ENCODE measurements around the gene TEX11. TPM values are rescaled to one million over a fixed set of nuclear protein-coding genes. Genes with fewer than 3 reads are reported as not detected.
"Not testable (repeated sequence)": the region's sequence is repeated elsewhere in the genome, so short reads cannot be mapped to it uniquely, and the experiment has no call there.

The TEX11 gene
- total and polyA plus RNA-seq, 5 experiments from 2014 or later: not detected

- DNase-seq (no peak), ATAC-seq (no peak)
- H3K9me3 Mint-ChIP-seq: peaks cover 0 to 8% (median 0%) of the 10 kb centered on the region in 9 donors
- peaks cover 0 to 5% (median 0%) of the 10 kb centered on the region in 3 donors for H3K36me3 Mint-ChIP-seq
- H3K27ac Mint-ChIP-seq: no peak overlapping the region
- POLR2A ChIA-PET: no interaction called here
- H3K4me1 Mint-ChIP-seq: no peaks in the 10 kb centered on the region
- H3K4me3 Mint-ChIP-seq: no peak overlapping the region
- no peaks in the 10 kb centered on the region for H3K27me3 Mint-ChIP-seq
Measured at GRCh38 chrX:70834589-70834988, 73.9 kb downstream of the TEX11 start.

DNA sequence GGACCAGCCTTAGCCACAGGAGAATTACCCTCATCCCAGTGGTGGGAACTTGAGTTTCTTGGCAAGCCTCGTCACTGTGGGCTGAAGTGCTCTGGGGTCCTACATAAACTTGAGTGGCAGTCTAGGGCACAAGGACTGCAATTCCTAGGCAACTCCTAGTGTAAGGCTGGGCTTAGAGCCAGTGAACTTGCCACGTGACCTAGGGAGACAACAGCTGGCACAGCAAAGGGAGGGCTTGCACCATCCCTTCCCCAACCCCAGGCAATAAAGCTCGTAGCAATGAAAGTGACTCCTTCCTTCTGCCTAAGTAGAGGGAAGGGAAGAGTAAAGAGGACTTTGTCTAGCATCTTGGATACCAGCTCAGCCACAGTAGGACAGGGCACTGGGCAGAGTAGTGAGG, 81.8 kb downstream of the TEX11 start:
- H3K4me1 Mint-ChIP-seq: no peaks in the 10 kb centered on the region
- no peak overlapping the region for H3K4me3 Mint-ChIP-seq
- peaks cover 0 to 2% (median 0%) of the 10 kb centered on the region in 9 donors for H3K9me3 Mint-ChIP-seq

DNA sequence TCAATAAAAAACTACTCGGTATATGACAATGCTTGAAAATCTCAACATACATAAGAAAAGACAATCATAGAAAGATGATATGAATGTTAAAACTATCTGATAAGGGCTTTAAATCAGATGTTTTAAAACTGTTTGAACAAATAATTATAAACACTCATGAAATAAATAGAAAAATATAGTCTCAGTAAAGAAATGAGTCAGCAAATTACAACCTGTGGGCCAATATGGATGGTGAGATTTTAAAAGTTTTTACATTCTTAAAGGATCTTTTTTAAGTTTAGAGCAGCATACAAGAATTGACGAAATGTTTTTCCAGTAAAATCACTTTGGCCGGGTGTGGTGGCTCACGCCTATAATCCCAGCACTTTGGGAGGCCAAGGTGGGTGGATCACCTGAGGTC, 83.1 kb downstream of the TEX11 start:
- no peak for DNase-seq
- Mint-ChIP-seq H3K4me1 (no peaks in the 10 kb centered on the region), H3K27ac (peak overlapping the region in 1 of 10 donors; percentile 34), H3K9me3 (peaks cover 0 to 2% (median 0%) of the 10 kb centered on the region in 9 donors), H3K27me3 (peaks cover 0 to 5% (median 0%) of the 10 kb centered on the region in 5 donors), H3K4me3 (no peak overlapping the region), H3K36me3 (peaks cover 0 to 2% (median 0%) of the 10 kb centered on the region in 3 donors)
- ATAC-seq: no peak
- POLR2A ChIA-PET: no interaction called here

More for the DNA sequence above, 81.8 kb downstream of the TEX11 start:
- ATAC-seq (no peak), DNase-seq (no peak)
- H3K36me3 Mint-ChIP-seq: peaks cover 0 to 2% (median 0%) of the 10 kb centered on the region in 3 donors
- H3K27me3 Mint-ChIP-seq: peaks cover 0 to 5% (median 0%) of the 10 kb centered on the region in 5 donors
- H3K27ac Mint-ChIP-seq: no peak overlapping the region
- POLR2A ChIA-PET: no interaction called here

- ATAC-seq (no peak), DNase-seq (no peak)
- Mint-ChIP-seq H3K27ac (no peak overlapping the region), H3K4me1 (peaks cover 0 to 6% (median 0%) of the 10 kb centered on the region in 4 donors), H3K27me3 (peaks cover 0 to 8% (median 1%) of the 10 kb centered on the region in 5 donors), H3K4me3 (peak overlapping the region in 1 of 10 donors; percentile 15), H3K9me3 (peaks cover 0 to 7% (median 0%) of the 10 kb centered on the region in 9 donors), H3K36me3 (no peaks in the 10 kb centered on the region)
- POLR2A ChIA-PET: no interaction called here
Measured at GRCh38 chrX:70808942-70809940, 99.3 kb downstream of the TEX11 start.

- DNase-seq (no peak), ATAC-seq (no peak)
- peaks cover 0 to 5% (median 0%) of the 10 kb centered on the region in 9 donors for H3K9me3 Mint-ChIP-seq
- H3K4me1 Mint-ChIP-seq: peaks cover 0 to 6% (median 0%) of the 10 kb centered on the region in 4 donors
- POLR2A ChIA-PET: no interaction called here
- H3K4me3 Mint-ChIP-seq: no peak overlapping the region
- H3K27me3 Mint-ChIP-seq: peaks cover 0 to 10% (median 0%) of the 10 kb centered on the region in 5 donors
- no peak overlapping the region for H3K27ac Mint-ChIP-seq
- H3K36me3 Mint-ChIP-seq: no peaks in the 10 kb centered on the region
Measured at GRCh38 chrX:70806081-70806480, 102.4 kb downstream of the TEX11 start.

DNA sequence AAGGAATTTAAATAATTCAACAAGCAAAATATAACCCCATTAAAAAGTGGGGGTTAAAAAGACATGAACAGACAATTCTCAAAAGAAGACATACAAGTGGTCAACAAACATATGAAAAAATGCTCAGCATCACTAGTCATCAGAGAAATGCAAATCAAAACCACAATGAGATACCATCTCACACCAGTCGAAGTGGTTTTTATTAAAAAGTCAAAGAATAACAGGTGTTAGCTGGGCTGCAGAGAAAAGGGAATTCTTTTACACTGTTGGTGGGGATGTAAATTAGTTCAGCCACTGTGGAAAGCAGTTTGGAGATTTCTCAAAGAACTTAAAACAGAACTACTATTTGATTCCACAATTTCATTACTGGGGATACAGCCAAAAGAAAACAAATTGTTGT, 111.8 kb downstream of the TEX11 start:
- H3K4me3 Mint-ChIP-seq, POLR2A ChIA-PET, H3K36me3 Mint-ChIP-seq, H3K9me3 Mint-ChIP-seq, ATAC-seq, H3K4me1 Mint-ChIP-seq, DNase-seq, H3K27ac Mint-ChIP-seq, H3K27me3 Mint-ChIP-seq: not testable (repeated sequence)

GRCh38 chrX:70774223-70774622, 134.3 kb downstream of the TEX11 start:
- Mint-ChIP-seq H3K36me3 (no peaks in the 10 kb centered on the region), H3K27ac (no peak overlapping the region), H3K4me3 (no peak overlapping the region), H3K27me3 (no peaks in the 10 kb centered on the region), H3K4me1 (no peaks in the 10 kb centered on the region), H3K9me3 (peaks cover 0 to 2% (median 0%) of the 10 kb centered on the region in 9 donors)
- ATAC-seq: no peak
- DNase-seq: no peak
- POLR2A ChIA-PET: no interaction called here

DNA sequence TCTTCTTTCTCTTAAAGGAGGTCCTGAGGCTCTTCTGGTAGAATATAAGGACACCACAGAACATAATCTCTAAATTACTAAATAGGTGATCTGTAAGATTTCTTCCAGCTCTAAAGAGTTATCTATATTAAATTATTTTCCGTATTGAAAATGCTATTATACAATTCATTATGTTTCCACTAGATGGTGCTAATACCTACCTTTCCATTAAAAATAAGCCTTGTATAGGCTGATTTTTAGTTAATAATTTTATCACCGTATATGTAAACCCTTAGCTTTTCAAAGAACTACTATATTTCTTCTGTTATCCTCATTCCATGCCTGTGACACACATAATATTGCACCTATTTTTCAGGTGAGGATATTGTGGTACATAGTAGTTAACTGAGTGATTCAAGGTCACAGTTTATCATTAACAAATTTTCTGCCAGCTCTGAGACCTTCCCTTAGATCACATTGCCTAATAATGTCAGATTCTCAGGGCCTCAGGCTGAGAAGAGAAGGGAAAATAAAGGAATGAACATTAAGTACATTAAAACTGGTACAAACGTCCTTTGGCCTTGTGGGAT, 138.8 kb downstream of the TEX11 start:
- DNase-seq: peak in 3 of 10 donors; percentile 4 to 20 (median 14)
- no peak for ATAC-seq
- H3K4me1 Mint-ChIP-seq: no peaks in the 10 kb centered on the region
- POLR2A ChIA-PET: no interaction called here
- no peak overlapping the region for H3K4me3 Mint-ChIP-seq
- H3K9me3 Mint-ChIP-seq: no peaks in the 10 kb centered on the region
- H3K27ac Mint-ChIP-seq: no peak overlapping the region
- no peaks in the 10 kb centered on the region for H3K36me3 Mint-ChIP-seq
- no peaks in the 10 kb centered on the region for H3K27me3 Mint-ChIP-seq

GRCh38 chrX:70762285-70762684, 146.2 kb downstream of the TEX11 start:
- H3K27me3 Mint-ChIP-seq: peaks cover 0 to 7% (median 0%) of the 10 kb centered on the region in 5 donors
- no peak for DNase-seq
- ATAC-seq: no peak
- H3K9me3 Mint-ChIP-seq: peaks cover 0 to 29% (median 0%) of the 10 kb centered on the region in 9 donors
- POLR2A ChIA-PET: no interaction called here
- no peaks in the 10 kb centered on the region for H3K4me1 Mint-ChIP-seq
- no peak overlapping the region for H3K27ac Mint-ChIP-seq
- H3K4me3 Mint-ChIP-seq: no peak overlapping the region
- H3K36me3 Mint-ChIP-seq: peaks cover 0 to 5% (median 0%) of the 10 kb centered on the region in 3 donors

DNA sequence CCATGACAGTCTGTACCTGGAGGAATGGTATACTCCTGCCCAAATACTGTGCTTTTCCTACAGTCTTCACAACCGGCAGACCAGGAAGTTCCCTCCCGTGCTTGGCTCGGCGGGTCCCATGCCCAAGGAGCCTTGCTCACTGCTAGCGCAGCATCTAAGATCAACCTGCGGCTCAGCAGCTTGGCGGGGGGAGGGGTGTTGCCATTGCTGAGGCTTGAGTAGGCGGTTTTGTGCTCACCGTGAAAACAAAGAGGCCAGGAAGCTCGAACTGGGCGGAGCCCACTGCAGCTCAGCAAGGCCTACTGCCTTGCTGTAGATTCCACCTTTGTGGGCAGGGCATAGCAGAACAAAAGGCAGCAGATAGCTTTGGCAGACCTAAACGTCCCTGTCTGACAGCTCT, 152.7 kb downstream of the TEX11 start:
- H3K9me3 Mint-ChIP-seq: peaks cover 0 to 56% (median 0%) of the 10 kb centered on the region in 9 donors
- peaks cover 0 to 7% (median 0%) of the 10 kb centered on the region in 5 donors for H3K27me3 Mint-ChIP-seq
- H3K27ac Mint-ChIP-seq: peak overlapping the region; percentile 40 to 82 (median 62)
- peaks cover 6 to 22% (median 11%) of the 10 kb centered on the region in 4 donors for H3K4me1 Mint-ChIP-seq
- ATAC-seq (peak; percentile 72), DNase-seq (peak; percentile 3 to 70 (median 39))
- POLR2A ChIA-PET: interaction anchor here (0.7 kb wide), 1 partner anchor 426 kb away, joined by 4 read pairs; no protein-coding TSS in a partner anchor
- H3K4me3 Mint-ChIP-seq: peak overlapping the region in 8 of 10 donors; percentile 7 to 64 (median 38)
- peaks cover 0 to 9% (median 5%) of the 10 kb centered on the region in 3 donors for H3K36me3 Mint-ChIP-seq

DNA sequence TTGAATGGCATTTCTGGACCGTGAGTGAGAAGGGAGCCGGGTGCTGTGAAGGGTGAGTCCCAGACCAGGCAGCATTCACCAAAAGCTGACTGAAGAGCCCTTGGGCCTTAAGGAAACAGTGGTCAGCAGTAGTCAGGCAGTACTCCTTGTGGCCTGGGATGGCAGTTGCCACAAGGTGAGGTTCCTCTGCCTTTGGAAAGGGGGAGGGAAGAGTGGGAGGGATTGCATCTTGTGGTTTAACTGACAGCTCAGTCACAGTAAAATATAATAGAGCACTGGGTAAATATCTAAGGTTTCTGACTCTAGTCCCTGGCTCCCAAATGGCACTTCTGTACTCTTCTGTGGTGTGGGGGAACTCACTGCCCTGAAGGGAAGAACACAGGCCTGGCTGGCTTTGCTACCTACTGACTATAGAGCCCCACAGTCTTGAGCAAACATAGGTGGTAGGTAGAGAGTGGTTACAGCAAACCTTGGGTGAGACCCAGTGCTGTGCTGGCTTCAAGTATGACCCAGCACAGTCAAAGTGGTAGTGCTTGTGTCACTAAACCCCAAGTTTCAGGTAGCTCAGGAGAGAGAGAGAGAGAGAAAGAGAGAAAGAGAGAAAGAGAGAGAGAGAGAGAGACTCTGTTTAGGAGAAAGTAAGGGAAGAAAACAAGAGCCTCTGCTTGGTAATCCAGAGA, 154.2 kb downstream of the TEX11 start:
- no peak for DNase-seq
- H3K27ac Mint-ChIP-seq: peak overlapping the region in 5 of 10 donors; percentile 7 to 50 (median 22)
- POLR2A ChIA-PET: no interaction called here
- peaks cover 0 to 44% (median 0%) of the 10 kb centered on the region in 9 donors for H3K9me3 Mint-ChIP-seq
- H3K4me3 Mint-ChIP-seq: peak overlapping the region in 1 of 10 donors; percentile 43
- ATAC-seq: no peak
- peaks cover 0 to 9% (median 4%) of the 10 kb centered on the region in 3 donors for H3K36me3 Mint-ChIP-seq
- H3K4me1 Mint-ChIP-seq: peaks cover 6 to 22% (median 11%) of the 10 kb centered on the region in 4 donors
- H3K27me3 Mint-ChIP-seq: peaks cover 0 to 7% (median 0%) of the 10 kb centered on the region in 5 donors

DNA sequence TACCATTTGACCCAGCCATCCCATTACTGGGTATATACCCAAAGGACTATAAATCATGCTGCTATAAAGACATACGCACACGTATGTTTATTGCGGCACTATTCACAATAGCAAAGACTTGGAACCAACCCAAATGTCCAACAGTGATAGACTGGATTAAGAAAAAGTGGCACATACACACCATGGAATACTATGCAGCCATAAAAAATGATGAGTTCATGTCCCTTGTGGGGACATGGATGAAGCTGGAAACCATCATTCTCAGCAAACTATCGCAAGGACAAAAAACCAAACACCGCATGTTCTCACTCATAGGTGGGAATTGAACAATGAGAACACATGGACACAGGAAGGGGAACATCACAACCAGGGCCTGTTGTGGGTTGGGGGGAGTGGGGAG, 174.7 kb downstream of the TEX11 start:
- H3K27ac Mint-ChIP-seq, H3K4me1 Mint-ChIP-seq, H3K27me3 Mint-ChIP-seq, ATAC-seq, DNase-seq, POLR2A ChIA-PET, H3K4me3 Mint-ChIP-seq: not testable (repeated sequence)
- peaks cover 0 to 23% (median 4%) of the 10 kb centered on the region in 9 donors for H3K9me3 Mint-ChIP-seq
- H3K36me3 Mint-ChIP-seq: peaks cover 0 to 11% (median 3%) of the 10 kb centered on the region in 3 donors

All from naive thymus-derived CD8-positive, alpha-beta T cell (primary cell).